GM12872 (cell line): ENCODE measurements around the gene CDC42.

Experiments used
- CTCF ChIP-seq: IDR thresholded peaks from 3 replicates; pipeline ENCODE4 v1.5.1; 2011; ENCODE audit warnings: low read depth, mild to moderate bottlenecking, low read length, moderate library complexity; ENCODE audit not compliant: insufficient read depth

The CDC42 gene

DNA sequence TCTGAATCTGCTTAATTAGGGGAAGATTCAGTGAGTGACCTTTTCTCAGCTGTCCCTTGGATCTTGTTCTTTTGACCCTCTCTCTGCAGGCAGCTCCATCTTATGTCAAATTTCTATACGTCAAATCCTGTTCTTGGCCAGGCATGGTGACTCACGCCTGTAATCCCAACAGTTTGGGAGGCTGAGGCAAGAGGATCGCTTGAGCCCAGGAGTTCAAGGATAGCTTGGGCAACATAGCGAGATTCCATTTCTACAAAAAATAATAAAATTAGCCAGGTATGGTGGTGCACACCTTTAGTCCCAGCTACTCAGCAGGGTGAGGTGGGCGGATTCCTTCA lies 12.3 kb upstream of the CDC42 start:
- TF ChIP-seq CTCF = no peak

DNA sequence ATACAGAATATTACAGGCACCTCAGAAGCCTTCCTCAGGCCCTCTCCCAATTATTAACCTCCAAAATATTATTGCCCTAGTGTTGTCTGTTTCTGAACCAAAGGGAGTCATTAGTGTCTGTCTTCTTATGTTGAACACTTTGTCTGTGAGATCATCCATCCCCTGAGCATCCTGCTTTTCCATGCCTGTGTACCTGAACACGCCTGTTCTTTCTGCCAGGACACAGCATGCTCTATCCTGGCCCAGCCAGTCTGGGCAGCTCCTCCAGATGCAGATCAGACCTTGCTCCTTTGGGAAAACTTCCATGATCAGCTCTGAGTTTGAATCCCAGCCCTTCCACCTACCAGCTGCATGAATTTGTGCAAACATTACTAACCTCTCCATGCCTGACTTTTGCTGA lies 11.0 kb upstream of the CDC42 start:
- no peak for TF ChIP-seq CTCF

DNA sequence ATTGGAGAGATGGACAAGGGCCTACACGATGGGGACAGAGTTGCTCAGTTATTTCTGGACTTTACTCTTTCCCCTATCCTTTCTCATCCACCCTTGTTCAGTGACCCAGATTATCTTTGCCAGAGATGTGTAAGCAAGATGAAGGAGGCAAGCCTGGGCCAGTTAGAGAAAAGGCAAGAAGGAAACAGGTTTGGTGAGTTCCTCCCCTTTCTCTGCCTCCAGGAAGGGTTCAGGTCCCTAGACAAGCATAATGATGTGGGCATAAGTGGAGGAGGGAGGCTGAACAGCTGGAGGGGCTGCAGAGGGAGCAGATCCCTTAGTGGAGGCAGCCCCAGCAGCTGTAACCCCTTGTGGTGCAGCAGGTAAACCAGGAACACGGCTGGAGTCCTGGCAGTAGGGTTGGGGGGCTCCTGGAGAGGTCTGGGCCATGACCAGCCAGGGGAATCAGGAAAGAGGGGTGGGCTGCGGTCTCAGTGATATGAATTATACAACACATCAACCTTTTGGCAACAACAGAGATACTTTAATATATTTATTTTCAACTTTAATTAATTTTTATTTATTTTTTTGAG lies 9.2 kb upstream of the CDC42 start:
- no peak for TF ChIP-seq CTCF

DNA sequence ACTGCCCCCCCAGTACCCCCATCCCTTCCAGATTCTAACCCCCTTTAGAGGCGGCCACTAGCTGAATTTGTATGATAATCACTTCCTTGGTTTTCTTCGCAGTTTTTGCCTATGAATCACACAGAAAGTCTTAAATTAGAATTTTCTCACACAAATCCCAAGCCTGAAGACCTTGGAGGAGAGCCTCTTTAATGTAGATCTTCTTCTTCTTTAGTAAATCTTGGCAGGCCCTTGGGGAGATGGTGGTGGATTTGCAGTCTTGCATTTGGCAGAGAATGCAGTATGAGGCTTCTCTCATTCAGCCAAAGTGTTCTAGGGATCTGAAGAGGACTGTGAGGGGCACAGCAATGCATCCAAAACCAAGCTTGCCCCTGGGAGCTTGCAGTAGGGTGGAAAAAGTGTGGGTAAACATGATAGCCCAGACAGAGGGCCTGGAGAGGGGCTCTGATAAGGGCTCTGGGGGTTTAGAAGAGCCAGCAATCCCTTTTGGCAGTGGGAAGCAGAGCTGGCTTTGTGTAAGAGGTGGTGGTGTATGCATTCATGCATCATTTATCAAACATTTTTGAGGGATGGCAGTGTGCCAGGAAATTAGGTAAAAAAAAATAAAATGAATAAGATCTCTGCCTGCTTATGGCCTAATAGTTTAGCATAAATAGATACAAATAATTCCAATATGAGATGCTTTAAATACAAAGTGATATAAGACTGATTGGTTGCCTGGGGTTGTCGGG lies 7.7 kb upstream of the CDC42 start:
- TF ChIP-seq CTCF = no peak

DNA sequence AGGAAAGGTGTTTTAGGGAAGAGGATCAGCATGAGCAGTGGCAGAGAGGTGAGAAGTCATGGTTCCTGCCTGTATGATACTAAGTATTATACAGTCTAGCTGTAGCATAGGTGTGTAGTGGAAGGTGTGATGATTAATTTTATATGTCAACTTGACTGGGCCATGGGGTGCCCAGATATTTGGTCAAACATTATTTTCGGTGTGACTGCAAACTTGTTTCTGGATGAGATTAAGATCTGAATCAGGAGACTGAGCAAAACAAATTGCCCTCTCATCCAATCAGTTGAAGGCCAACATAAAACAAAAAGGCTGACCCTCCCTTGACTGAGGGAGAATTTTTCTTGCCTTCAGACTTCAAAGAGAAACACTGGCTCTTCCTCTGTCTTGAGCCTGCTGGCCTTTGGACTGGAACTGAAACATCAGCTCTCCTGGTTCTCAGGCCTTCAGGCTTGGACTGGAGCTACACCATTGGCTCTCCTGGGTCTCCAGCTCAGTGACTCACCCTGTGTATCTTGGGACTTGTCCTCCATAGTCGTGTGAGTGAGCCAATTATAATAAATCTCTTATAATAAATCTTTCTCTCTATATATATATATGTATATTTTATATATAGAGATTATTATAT lies 6.8 kb upstream of the CDC42 start:
- no peak for TF ChIP-seq CTCF

DNA sequence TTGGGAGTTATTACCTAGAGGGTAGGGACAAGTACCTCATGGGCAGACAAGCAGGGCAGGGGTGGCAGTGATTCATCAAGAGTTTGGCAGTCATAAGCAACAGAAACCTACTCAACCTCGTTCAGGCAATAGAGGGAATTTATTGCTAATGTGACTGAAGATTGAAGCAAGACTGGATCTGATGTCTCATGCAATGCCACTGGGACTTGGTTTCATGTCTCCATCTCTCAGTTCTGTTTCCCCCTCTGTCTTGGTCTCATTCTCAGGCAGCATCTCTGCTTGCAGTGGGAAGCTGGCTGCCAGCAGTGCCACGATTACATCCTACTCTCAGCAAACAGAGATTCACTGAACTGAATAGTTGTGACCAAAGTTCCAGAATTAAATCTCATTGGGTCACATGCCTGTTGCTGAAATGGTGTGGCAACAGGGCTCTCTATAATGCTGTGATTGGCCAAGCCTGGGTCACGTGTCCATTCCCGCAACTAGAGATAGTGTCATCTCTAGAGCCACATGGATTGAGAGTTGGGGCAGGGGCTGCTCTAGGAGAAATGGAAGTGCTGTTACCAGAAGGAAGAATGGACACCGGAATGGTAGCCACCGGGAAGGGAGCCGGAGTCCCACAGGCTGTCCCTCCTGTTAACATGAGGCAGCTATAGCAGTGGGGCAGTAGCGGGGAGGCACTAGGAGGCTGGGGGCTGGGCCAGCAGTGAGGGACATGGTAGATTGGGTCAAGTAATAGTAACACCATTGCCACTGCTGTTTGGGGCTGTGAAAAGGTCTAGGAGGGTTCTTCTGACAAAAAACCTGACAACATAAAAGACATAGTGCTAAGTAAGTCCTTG lies 3.9 kb upstream of the CDC42 start:
- TF ChIP-seq CTCF = no peak

- TF ChIP-seq CTCF = no peak
Measured at GRCh38 chr1:22050330-22050729, 2.2 kb upstream of the CDC42 start.
